A172 (cell line): Measurements from ENCODE around the gene PWWP2B. TPM values are rescaled to one million over a fixed set of nuclear protein-coding genes. Genes with fewer than 3 reads are reported as not detected.
"Not testable (repeated sequence)": the region's sequence is repeated elsewhere in the genome, so short reads cannot be mapped to it uniquely, and the experiment has no call there.

Source experiments
- DNase-seq: peaks from one replicate; pipeline ENCODE4 v3.0.0-alpha.2; 2015; ENCODE audit warnings: low spot score
- total RNA-seq: library from RNA; depleted of rRNA; stranded (reverse); fragments of >200 nt; shearing (Covaris generic); gene quantifications from 2 replicates; pipeline ENCODE4 v1.2.3, GENCODE V29; 2014

PWWP2B gene
- total RNA-seq, 1 experiment from 2014 or later, result 20.9 TPM

GRCh38 chr10:132363376-132363775 lies 33.6 kb upstream of the PWWP2B start:
- no peak for DNase-seq

GRCh38 chr10:132363921-132364593 lies 32.9 kb upstream of the PWWP2B start:
- DNase-seq, result no peak

- DNase-seq, result no peak
Observed at GRCh38 chr10:132364594-132364970, 32.4 kb upstream of the PWWP2B start.

DNA sequence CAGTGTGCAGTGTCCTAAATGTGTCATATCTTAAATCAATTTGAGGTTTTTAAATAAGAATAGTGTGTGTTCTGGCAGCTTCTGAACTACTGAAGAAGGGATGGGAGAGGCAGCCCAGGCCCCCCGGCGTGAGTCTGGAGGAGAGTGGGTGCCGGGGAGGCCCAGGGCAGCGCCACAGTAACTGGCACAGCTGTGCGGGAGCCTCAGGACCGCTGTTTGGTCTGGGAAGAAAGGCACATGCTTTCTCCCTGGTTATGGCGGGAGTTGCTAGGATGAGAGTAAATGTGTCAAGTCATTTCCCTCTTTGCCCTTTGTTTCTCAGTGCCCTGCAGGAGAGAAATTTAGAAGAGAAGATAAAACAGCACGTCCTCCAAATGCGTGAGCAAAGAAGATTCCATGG lies 31.9 kb upstream of the PWWP2B start:
- no peak for DNase-seq

DNA sequence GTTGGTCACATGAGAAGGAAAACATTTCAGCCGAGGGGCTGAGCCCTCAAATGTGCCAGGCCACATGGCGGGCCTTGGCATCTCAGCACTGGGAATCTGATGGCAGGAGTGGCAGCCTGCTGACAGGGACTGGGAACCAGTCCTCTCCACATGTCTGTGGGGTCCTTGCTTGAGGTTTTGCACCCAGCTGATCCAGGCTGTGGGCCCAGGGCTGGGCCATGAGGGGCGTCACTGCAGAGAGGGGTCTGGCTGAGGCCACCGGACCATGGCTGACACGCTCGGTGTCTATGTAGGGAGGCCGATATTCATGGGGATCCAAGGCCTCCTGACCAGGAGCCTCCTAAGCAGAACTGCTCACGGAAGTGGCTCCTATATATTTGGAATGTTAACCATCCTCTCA lies 31.0 kb upstream of the PWWP2B start:
- DNase-seq, result no peak

DNA sequence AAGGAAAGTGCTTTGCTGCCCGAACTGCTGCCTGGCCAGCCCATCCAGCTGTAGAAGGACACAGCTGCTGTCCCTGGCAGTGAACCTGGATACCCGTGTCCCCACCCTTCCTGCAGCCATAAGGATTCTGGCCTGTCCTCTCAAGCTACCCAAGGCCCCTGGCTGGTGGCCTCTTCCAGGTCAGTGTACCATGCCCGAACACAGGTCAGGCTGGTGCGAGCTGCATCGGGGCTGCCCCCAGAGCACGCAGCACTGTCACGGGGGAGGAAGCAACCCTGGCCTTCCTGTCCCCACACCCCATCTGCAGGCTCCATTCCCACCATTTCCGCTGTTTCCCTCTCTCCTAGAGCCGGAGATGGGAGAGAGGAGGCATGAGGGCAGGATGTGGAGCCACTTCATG lies 30.5 kb upstream of the PWWP2B start:
- DNase-seq, result no peak

DNA sequence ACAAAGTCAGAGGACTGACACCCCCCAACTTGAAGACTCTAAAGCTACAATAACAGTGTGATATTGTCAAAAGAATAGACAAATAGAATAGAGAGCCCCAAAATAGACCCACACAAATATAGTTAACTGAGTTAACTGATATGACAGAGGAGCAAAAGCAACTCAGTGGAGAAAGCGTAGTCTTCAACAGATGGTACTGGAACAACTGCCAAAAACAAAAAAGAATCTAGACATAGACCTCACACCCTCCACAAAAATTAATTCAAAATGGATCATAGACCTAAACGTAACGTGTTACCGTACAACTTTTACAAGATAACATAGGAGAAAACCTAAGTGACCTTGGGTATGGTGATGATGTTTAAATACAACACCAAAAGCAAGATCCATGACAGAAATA lies 28.6 kb upstream of the PWWP2B start:
- DNase-seq, result no peak

GRCh38 chr10:132368881-132369635 lies 27.9 kb upstream of the PWWP2B start:
- no peak for DNase-seq

DNA sequence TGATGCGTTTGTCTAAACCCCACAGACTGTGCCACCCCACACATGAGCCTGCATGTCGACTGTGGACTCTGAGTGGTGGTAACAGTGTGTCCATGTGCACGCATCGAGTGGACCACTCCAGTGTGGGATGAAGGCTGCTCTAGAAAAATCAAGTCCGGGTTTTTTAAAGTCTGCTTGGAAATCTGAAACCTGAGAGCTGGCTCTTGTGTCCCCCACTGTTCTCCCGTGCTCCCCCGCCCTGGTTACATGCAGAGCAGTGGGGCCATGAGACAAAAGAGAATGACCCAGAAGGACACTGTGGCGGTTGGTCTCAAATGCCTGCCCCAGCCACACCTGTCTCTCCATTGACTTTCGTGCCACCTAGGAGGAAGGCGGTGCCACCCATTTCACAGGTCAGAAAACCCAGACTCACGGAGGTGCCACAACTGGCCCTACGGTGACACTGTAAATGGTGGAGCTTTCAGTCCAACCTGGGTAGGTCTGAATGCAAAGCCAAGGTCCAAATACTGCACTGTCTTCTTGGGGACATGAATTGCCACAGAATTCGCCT lies 27.3 kb upstream of the PWWP2B start:
- DNase-seq, result no peak

GRCh38 chr10:132370426-132371340 lies 26.3 kb upstream of the PWWP2B start:
- DNase-seq, result no peak

DNA sequence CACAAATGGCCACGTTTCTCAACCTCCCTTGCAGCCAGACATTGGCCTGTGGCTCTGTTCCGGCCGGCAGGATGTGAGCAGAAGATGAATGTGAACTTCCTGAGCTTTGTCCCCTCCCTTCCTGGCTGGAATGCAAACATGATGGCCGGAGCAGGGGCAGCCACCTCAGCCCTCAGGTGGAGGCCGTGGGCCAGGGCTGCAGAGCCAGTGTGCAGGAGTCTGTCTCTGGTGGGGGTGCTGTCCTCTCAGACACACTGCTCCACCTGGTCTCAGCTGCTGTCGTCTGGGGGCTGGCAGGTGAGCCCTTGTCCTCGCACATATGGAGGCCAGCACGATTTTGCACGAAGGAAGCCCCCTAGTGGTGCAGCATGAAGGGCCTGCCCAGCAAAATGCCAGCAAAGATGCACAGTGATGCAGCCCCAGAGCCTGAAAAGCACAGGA lies 25.3 kb upstream of the PWWP2B start:
- no peak for DNase-seq

DNA sequence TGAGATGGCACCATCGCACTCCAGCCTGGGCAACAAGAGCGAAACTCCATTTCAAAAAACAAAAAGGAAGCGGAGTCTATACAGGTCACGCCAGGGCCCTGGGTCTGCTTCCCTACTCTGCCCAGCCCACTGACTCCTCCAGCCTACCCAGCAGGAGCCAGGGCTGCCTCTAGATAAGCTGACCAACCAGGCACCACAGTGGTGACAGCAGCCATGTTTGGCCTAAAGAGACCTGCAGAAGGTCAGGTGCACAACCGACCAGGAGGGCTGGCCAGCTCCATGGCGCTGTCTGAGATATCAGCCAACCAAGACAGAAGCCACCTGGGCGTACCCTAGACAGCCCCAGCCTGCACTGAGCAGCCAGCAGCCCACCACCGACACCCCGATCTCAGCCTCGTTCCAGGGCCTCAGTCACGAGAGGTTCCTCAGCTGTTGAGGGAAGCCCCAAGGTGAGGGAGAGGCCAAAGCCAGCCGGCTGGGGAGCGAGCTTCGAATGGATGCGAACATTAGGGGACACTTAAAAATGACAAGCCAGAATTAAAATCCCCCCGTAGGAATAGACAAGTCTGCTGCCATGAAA lies 24.4 kb upstream of the PWWP2B start:
- no peak for DNase-seq

GRCh38 chr10:132373241-132373955 lies 23.6 kb upstream of the PWWP2B start:
- no peak for DNase-seq

- no peak for DNase-seq
Observed at GRCh38 chr10:132374176-132374575, 22.8 kb upstream of the PWWP2B start.

- no peak for DNase-seq
Observed at GRCh38 chr10:132374612-132375011, 22.4 kb upstream of the PWWP2B start.

DNA sequence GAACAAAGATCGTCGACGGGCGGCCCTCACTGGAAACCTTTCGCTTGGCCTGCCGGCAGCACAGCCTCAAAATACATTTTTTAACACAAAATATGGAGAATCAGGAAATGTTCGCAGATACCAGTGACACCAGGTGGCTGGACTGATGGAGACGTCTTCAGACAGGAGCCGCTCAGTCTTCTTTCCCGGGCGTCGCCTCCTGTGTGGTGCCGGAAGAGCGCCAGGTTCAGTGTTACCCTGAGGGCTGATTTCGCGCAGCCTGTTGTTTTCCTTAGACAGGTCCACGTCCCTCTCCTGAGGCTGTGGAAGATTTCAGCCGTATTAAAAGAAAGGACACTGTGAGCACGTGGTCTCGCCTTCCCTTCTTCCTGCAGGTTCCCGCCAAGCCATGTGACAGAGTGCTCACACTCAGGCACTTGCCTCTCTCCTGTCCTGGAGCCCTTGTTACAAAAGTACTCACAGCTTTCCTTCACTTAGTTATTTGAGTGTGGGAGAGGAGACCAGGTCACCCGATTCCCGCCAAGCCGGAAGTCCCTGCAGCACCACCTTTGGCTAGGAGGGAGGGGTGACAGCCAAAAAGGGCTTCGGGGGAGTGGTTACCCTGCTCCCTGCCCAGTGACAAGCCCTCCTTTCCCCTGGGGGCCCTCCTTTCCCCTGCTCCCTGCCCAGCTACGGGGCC lies 21.7 kb upstream of the PWWP2B start:
- DNase-seq, result no peak

GRCh38 chr10:132375795-132376297 lies 21.2 kb upstream of the PWWP2B start:
- no peak for DNase-seq

- DNase-seq, result no peak
Observed at GRCh38 chr10:132376394-132376851, 20.6 kb upstream of the PWWP2B start.

GRCh38 chr10:132377326-132377725 lies 19.7 kb upstream of the PWWP2B start:
- DNase-seq, result no peak

- not testable (repeated sequence) for DNase-seq
Observed at GRCh38 chr10:132379026-132379425, 18.0 kb upstream of the PWWP2B start.
